DOHH2 (cell line): ENCODE results near the gene DNAI2.

ENCODE experiments used
- H3F3A ChIP-seq: fragments of 200-600 bp; sonication (generic), shearing (Covaris generic); 2 replicates; pipeline ENCODE4 v1.6.0; 2016; ENCODE audit warnings: antibody characterized with exemption, mild to moderate bottlenecking; ENCODE audit not compliant: control insufficient read depth, insufficient read depth
- H3K27ac ChIP-seq: fragments of 200-600 bp; sonication (generic); 2 replicates; pipeline ENCODE4 v1.5.1; 2014; ENCODE audit warnings: low read depth, mild to moderate bottlenecking, low read length, moderate library complexity
- H3K27me3 ChIP-seq: fragments of 200-600 bp; sonication (generic); 2 replicates; pipeline ENCODE4 v1.6.1; 2014; ENCODE audit warnings: mild to moderate bottlenecking, low read length, mixed read lengths; ENCODE audit not compliant: control insufficient read depth
- H3K36me3 ChIP-seq: fragments of 200-600 bp; sonication (generic); 2 replicates; pipeline ENCODE4 v1.6.1; 2014; ENCODE audit warnings: mild to moderate bottlenecking, low read length, moderate library complexity, mixed read lengths; ENCODE audit not compliant: control insufficient read depth
- H3K4me1 ChIP-seq: fragments of 200-600 bp; sonication (generic); 2 replicates; pipeline ENCODE4 v1.6.1; 2014; ENCODE audit warnings: mild to moderate bottlenecking, low read length, mixed read lengths; ENCODE audit not compliant: control insufficient read depth
- H3K4me2 ChIP-seq: fragments of 200-600 bp; sonication (generic); 2 replicates; pipeline ENCODE4 v1.6.0; 2014; ENCODE audit warnings: mild to moderate bottlenecking, low read length, moderate library complexity
- H3K4me3 ChIP-seq: fragments of 200-600 bp; sonication (generic); 2 replicates; pipeline ENCODE4 v1.5.1; 2014; ENCODE audit warnings: mild to moderate bottlenecking, low read length, mixed read lengths
- H3K79me2 ChIP-seq: fragments of 200-600 bp; sonication (generic); 2 replicates; pipeline ENCODE4 v1.6.1; 2014; ENCODE audit warnings: mild to moderate bottlenecking, low read length, mixed read lengths; ENCODE audit not compliant: control insufficient read depth
- H3K9me2 ChIP-seq: fragments of 200-600 bp; sonication (generic); replicated peaks from 2 replicates; pipeline ENCODE4 v1.6.1; 2014; ENCODE audit warnings: mild to moderate bottlenecking, low read length, mixed read lengths; ENCODE audit not compliant: control insufficient read depth
- H3K9me3 ChIP-seq: fragments of 200-600 bp; sonication (generic); 2 replicates; pipeline ENCODE4 v1.6.1; 2014; ENCODE audit warnings: antibody characterized with exemption, low read length, mixed read lengths; ENCODE audit not compliant: control insufficient read depth, insufficient read depth
- H4K20me1 ChIP-seq: fragments of 200-600 bp; sonication (generic); 2 replicates; pipeline ENCODE4 v1.6.0; 2014; ENCODE audit warnings: low read depth, mild to moderate bottlenecking, antibody characterized with exemption, low read length, moderate library complexity; ENCODE audit not compliant: control insufficient read depth, insufficient read depth
- EZH2phosphoT487 ChIP-seq: fragments of 200-600 bp; sonication (generic); IDR thresholded peaks from 2 replicates; pipeline ENCODE4 v1.6.1; 2017; ENCODE audit warnings: borderline replicate concordance, mild to moderate bottlenecking, antibody characterized with exemption, low read length, moderate library complexity, mixed read lengths
- TF ChIP-seq, protein P1 (sequence below): fragments of 200-600 bp; sonication (generic); IDR thresholded peaks from one replicate; pipeline ENCODE4 v1.5.1; 2014; ENCODE audit warnings: antibody characterized with exemption, mild to moderate bottlenecking, low read depth, low read length; ENCODE audit not compliant: poor library complexity, severe bottlenecking

Gene DNAI2

DNA sequence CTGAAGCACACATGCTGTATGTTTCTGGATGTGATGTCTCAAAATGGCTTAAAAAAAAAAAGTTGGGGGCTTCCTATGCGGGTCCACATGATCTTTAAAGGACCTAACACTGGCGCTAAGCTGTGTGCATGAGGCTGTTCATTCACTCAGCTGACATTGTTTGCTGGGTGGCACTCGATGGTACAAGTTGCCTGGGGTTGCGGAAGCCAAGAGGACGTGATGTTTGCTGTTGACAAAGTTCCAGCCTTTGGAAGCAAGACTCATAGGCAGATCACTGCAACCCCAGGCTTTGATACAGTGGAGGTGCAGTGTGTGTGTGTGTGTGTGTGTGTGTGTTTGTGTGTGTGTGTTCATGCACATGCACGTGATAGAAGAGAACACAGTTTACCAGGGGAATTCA is 29.5 kb upstream of the DNAI2 start:
- TF ChIP-seq, protein P1, sequence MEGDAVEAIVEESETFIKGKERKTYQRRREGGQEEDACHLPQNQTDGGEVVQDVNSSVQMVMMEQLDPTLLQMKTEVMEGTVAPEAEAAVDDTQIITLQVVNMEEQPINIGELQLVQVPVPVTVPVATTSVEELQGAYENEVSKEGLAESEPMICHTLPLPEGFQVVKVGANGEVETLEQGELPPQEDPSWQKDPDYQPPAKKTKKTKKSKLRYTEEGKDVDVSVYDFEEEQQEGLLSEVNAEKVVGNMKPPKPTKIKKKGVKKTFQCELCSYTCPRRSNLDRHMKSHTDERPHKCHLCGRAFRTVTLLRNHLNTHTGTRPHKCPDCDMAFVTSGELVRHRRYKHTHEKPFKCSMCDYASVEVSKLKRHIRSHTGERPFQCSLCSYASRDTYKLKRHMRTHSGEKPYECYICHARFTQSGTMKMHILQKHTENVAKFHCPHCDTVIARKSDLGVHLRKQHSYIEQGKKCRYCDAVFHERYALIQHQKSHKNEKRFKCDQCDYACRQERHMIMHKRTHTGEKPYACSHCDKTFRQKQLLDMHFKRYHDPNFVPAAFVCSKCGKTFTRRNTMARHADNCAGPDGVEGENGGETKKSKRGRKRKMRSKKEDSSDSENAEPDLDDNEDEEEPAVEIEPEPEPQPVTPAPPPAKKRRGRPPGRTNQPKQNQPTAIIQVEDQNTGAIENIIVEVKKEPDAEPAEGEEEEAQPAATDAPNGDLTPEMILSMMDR: no peak
- TF ChIP-seq EZH2phosphoT487: no peak
- no peak overlapping the region for H3K27ac ChIP-seq
- no peaks in the 10 kb centered on the region for H3K36me3 ChIP-seq
- H3K4me1 ChIP-seq: no peaks in the 10 kb centered on the region
- no peak overlapping the region for H3K4me3 ChIP-seq
- H3K4me2 ChIP-seq: no peak overlapping the region
- H3K79me2 ChIP-seq: no peaks in the 10 kb centered on the region
- no peaks in the 10 kb centered on the region for H3F3A ChIP-seq
- no peaks in the 10 kb centered on the region for H3K27me3 ChIP-seq
- H4K20me1 ChIP-seq: no peaks in the 10 kb centered on the region
- peaks cover 2% of the 10 kb centered on the region; the same call in 1 of the 2 replicates for H3K9me3 ChIP-seq
- no peaks in the 10 kb centered on the region for H3K9me2 ChIP-seq

DNA sequence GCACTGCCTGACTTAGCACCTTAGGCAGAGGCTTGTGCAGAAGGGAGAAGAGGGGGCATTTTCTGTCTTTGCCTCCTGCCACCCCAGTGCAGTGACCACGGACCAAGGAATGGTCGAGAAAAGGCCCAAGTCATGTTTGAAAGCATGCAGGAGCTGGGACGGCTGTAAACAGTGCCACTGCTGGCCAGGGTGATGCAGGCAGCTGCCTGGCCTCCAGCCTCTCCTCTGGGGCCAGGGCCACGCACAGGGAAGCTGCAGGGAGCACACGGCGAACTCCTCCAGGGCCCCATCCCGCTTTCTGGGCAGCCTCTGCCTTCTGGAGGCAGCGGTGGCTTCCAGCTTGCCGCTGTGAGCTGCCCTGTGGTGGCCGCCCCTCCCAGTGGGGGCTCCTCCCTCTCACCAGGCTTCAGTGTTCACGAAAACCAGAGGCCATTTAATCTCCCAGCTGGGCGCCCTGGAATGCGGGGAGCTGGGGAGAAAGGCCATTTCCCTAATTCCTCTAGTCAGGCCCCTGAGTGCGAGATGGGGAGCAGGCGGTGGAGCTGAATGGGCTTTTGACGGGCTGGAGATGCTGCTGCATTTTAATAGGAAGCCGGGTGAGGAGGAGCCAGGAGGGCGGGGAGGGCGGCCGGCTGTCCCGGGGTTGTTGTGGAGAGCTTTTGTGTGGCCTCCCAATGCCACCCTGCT is 28.7 kb upstream of the DNAI2 start:
- peaks cover 2% of the 10 kb centered on the region; the same call in 1 of the 2 replicates for H3K9me3 ChIP-seq
- H4K20me1 ChIP-seq: no peaks in the 10 kb centered on the region
- no peaks in the 10 kb centered on the region for H3K36me3 ChIP-seq
- no peaks in the 10 kb centered on the region for H3K27me3 ChIP-seq
- TF ChIP-seq, protein P1: no peak
- no peak for TF ChIP-seq EZH2phosphoT487
- H3K27ac ChIP-seq: no peak overlapping the region
- no peaks in the 10 kb centered on the region for H3F3A ChIP-seq
- no peaks in the 10 kb centered on the region for H3K9me2 ChIP-seq
- no peaks in the 10 kb centered on the region for H3K4me1 ChIP-seq
- no peak overlapping the region for H3K4me3 ChIP-seq
- no peaks in the 10 kb centered on the region for H3K79me2 ChIP-seq
- no peak overlapping the region for H3K4me2 ChIP-seq

DNA sequence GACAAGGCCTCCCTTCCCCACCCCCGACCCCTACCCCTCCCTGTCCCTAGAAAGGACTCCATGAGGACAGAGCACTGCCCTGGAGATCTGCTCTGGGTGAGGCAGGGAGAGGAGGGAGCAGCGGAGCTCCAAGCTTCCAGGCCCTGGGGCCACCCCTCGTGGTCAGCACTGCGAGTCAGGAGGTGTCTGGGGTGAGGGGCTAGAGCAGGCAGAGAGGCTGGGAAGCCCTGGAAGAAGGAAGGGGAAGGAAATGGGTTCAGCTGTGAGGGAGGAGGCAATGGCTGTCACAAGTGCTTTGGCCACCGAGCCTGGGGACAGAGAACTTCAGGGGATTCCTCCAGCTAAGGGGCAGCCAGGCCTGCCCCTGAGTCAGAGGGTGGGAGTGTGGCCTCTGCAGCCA is 28.2 kb upstream of the DNAI2 start:
- Histone ChIP-seq H3K36me3 (no peaks in the 10 kb centered on the region), H3K27me3 (no peaks in the 10 kb centered on the region), H3K9me2 (no peaks in the 10 kb centered on the region), H3K4me2 (no peak overlapping the region), H3K4me3 (no peak overlapping the region), H3K79me2 (no peaks in the 10 kb centered on the region), H3F3A (no peaks in the 10 kb centered on the region), H4K20me1 (no peaks in the 10 kb centered on the region), H3K9me3 (peaks cover 2% of the 10 kb centered on the region; the same call in 1 of the 2 replicates), H3K4me1 (no peaks in the 10 kb centered on the region), H3K27ac (no peak overlapping the region)
- TF ChIP-seq, protein P1: no peak
- no peak for TF ChIP-seq EZH2phosphoT487
